GM12873 (cell line): ENCODE data around the gene CUL9.

ENCODE experiments used
- TF ChIP-seq, protein P1 (sequence below): IDR thresholded peaks from 2 replicates; pipeline ENCODE4 v1.5.1; 2012; ENCODE audit warnings: low read depth, mild to moderate bottlenecking, moderate library complexity, low read length, control low read depth; ENCODE audit not compliant: insufficient read depth; ENCODE audit errors: missing control alignments

CUL9 gene

DNA sequence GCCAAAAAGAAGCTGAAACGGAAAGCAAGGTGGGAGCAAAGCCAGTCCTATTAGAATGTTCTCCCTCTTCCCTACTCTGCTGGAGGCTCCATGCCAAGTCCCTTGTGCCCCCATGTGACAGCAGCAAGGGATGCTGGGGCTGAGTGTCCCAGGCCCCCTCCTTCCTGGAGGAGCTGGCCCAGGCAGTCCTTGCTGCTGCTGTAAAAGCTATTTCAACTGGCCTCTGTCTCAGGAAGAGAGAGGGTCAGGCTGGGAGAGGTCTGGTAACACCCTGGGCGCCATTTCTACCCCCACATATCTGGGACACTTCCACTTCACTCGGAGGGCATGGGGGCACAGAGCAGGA, 86.3 kb downstream of the CUL9 start:
- TF ChIP-seq, protein P1, sequence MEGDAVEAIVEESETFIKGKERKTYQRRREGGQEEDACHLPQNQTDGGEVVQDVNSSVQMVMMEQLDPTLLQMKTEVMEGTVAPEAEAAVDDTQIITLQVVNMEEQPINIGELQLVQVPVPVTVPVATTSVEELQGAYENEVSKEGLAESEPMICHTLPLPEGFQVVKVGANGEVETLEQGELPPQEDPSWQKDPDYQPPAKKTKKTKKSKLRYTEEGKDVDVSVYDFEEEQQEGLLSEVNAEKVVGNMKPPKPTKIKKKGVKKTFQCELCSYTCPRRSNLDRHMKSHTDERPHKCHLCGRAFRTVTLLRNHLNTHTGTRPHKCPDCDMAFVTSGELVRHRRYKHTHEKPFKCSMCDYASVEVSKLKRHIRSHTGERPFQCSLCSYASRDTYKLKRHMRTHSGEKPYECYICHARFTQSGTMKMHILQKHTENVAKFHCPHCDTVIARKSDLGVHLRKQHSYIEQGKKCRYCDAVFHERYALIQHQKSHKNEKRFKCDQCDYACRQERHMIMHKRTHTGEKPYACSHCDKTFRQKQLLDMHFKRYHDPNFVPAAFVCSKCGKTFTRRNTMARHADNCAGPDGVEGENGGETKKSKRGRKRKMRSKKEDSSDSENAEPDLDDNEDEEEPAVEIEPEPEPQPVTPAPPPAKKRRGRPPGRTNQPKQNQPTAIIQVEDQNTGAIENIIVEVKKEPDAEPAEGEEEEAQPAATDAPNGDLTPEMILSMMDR: no peak

DNA sequence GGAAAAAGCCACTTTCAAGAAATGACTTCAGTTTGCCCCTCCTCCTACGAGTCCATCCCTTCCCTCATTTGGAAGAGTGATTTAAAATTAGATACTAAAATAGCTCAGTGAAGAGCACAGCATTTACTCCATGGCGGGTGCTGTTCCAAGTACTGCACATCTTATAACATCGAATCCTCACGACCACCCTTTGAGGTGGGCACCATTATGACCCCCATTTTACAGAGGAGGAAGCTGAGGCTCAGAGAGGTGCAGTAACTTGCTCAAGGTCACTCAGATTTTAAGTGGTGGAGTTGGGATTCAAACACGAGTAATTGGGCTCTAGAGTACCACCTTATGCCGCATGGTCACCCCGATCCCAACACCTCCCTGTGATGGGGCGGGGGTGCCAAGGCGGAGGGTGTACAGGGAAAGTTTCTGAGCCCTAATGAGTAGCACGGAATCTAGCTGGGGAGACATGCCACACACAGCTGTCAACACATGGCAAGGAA, 86.8 kb downstream of the CUL9 start:
- TF ChIP-seq, protein P1: no peak

DNA sequence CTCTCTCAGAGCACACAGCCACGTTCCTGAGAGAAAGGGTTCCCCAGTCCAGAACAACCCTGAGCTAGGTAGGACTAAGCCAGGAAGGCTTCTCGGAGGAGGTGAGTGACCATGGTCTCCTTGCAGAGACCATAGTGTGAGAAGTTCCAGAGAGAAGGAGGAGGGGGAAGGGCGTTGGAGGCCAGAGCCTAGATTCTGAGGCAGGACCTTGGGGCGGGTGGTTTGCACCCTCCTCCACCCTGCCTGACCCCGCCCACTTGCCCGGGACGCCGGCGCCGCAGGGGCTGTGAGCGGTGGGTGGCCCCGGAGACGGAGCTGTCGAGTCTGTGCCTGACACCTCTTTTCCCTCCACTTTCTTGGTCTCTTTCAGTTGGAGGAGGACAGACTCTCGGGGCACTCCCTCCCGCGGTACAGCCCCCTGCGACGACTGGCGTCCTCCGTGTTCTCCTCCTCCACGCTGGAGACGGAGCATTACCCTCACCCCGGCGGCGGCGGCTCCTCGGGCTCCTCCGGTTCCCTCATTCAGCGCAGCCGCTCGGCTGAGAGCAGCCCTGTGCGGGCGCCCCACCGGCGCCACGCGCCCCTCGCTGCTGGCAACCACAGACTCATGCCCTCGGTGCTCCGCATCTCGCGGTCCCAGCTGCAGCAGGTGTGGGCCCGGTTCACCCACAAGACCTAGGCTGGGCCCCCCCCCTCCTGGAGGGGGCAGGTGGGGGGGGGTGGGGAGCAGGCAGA, 87.4 kb downstream of the CUL9 start:
- TF ChIP-seq, protein P1: no peak

- TF ChIP-seq, protein P1: no peak
Measured at GRCh38 chr6:43271103-43271815, 89.3 kb downstream of the CUL9 start.

GRCh38 chr6:43271944-43272343, 89.9 kb downstream of the CUL9 start:
- TF ChIP-seq, protein P1: no peak

DNA sequence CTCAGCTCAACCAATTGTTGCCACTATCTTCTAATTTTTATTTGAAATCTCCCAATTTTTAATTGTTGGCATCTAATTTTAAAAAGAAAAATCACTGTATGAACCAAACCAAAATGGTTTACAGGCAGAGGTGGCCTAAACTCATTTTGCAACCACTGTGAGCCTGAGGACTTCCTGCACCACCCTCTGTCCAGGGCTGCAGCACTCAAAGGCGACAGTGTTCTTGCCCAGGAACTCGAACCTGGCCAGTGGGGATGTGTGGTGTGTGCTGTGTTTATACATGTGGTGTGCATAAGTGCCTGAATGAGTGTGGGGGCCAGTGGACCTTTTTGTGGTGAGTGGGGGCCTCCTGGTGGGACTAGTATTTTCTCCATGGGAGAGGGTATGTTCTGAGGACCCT, 91.7 kb downstream of the CUL9 start:
- TF ChIP-seq, protein P1: no peak
